Neural cell (in vitro differentiated cells): ENCODE results near the gene RUFY4. TPM values are rescaled to one million over a fixed set of nuclear protein-coding genes. Genes with fewer than 3 reads are reported as not detected.

Experiments
- H2AFZ ChIP-seq: fragments of 200-600, 300-800 bp; sonication (generic), shearing (Covaris generic); 2 replicates; pipeline ENCODE4 v1.6.0; 2014; ENCODE audit warnings: low read depth, mild to moderate bottlenecking, antibody characterized with exemption, low read length, moderate library complexity
- H3F3A ChIP-seq: fragments of 200-600 bp; shearing (Covaris generic); 2 replicates; pipeline ENCODE4 v1.6.1; 2016; ENCODE audit warnings: mild to moderate bottlenecking, moderate library complexity, mixed read lengths, antibody characterized with exemption, low read length; ENCODE audit not compliant: insufficient read depth, poor library complexity, severe bottlenecking
- H3K27ac ChIP-seq: fragments of 200-600, 300-800 bp; sonication (generic), shearing (Covaris generic); 2 replicates; pipeline ENCODE4 v1.5.1; 2014; ENCODE audit warnings: mild to moderate bottlenecking, low read length, moderate library complexity
- H3K27me3 ChIP-seq: fragments of 300-800, 200-600 bp; sonication (generic), shearing (Covaris generic); 2 replicates; pipeline ENCODE4 v1.6.0; 2014; ENCODE audit warnings: mild to moderate bottlenecking, low read depth, low read length, moderate library complexity; ENCODE audit not compliant: insufficient read depth
- H3K36me3 ChIP-seq: fragments of 300-800, 200-600 bp; sonication (generic), shearing (Covaris generic); 2 replicates; pipeline ENCODE4 v1.5.1; 2014; ENCODE audit warnings: mild to moderate bottlenecking, antibody characterized with exemption, low read length, moderate library complexity; ENCODE audit not compliant: insufficient read depth
- H3K4me2 ChIP-seq: fragments of 300-800, 200-600 bp; sonication (generic), shearing (Covaris generic); 2 replicates; pipeline ENCODE4 v1.6.0; 2014; ENCODE audit warnings: mild to moderate bottlenecking, low read length
- H3K4me3 ChIP-seq: fragments of 300-800, 200-600 bp; sonication (generic), shearing (Covaris generic); 2 replicates; pipeline ENCODE4 v1.5.1; 2014; ENCODE audit warnings: mild to moderate bottlenecking, low read length, moderate library complexity
- H3K79me2 ChIP-seq: fragments of 200-600 bp; shearing (Covaris generic); replicated peaks from 2 replicates; pipeline ENCODE4 v1.6.0; 2014; ENCODE audit warnings: mild to moderate bottlenecking, low read length, moderate library complexity; ENCODE audit not compliant: insufficient read depth
- H3K9ac ChIP-seq: fragments of 300-800, 200-600 bp; sonication (generic), shearing (Covaris generic); 2 replicates; pipeline ENCODE4 v1.6.1; 2016; ENCODE audit warnings: mild to moderate bottlenecking, low read length, mixed read lengths
- H3K9me2 ChIP-seq: fragments of 200-600 bp; shearing (Covaris generic); 2 replicates; pipeline ENCODE4 v1.6.1; 2016; ENCODE audit warnings: mild to moderate bottlenecking, low read length, mixed read lengths; ENCODE audit not compliant: insufficient read depth
- H3K9me3 ChIP-seq: fragments of 200-600, 300-800 bp; sonication (generic), shearing (Covaris generic); 2 replicates; pipeline ENCODE4 v1.6.1; 2016; ENCODE audit warnings: mild to moderate bottlenecking, mixed run types, low read length, moderate library complexity, mixed read lengths
- H4K20me1 ChIP-seq: fragments of 200-600 bp; shearing (Covaris generic); 2 replicates; pipeline ENCODE4 v1.6.1; 2016; ENCODE audit warnings: mild to moderate bottlenecking, mixed run types; ENCODE audit not compliant: insufficient read depth
- EP300 ChIP-seq: fragments of 450-650 bp; conservative IDR thresholded peaks from 2 replicates; pipeline ENCODE4 v1.6.1; 2014; ENCODE audit warnings: antibody characterized with exemption, mild to moderate bottlenecking, moderate library complexity; ENCODE audit not compliant: poor library complexity, severe bottlenecking
- EZH2 ChIP-seq: fragments of 200-600, 300-800 bp; shearing (Covaris generic), sonication (generic); IDR thresholded peaks from 2 replicates; pipeline ENCODE4 v1.6.1; 2014; ENCODE audit warnings: antibody characterized with exemption, low read length, borderline replicate concordance, mild to moderate bottlenecking; ENCODE audit not compliant: insufficient read depth, poor library complexity, severe bottlenecking
- MXI1 ChIP-seq: fragments of 450-650 bp; conservative IDR thresholded peaks from 2 replicates; pipeline ENCODE4 v1.6.1; 2014; ENCODE audit warnings: antibody characterized with exemption, mild to moderate bottlenecking; ENCODE audit not compliant: poor library complexity, severe bottlenecking
- POLR2AphosphoS5 ChIP-seq: IDR thresholded peaks from 2 replicates; pipeline ENCODE4 v1.6.1; 2012
- RAD21 ChIP-seq: fragments of 450-650 bp; conservative IDR thresholded peaks from 2 replicates; pipeline ENCODE4 v1.6.1; 2014; ENCODE audit warnings: antibody characterized with exemption, mild to moderate bottlenecking, moderate library complexity
- SMC3 ChIP-seq: fragments of 450-650 bp; conservative IDR thresholded peaks from 2 replicates; pipeline ENCODE4 v1.6.1; 2014; ENCODE audit warnings: antibody characterized with exemption, mild to moderate bottlenecking, moderate library complexity; ENCODE audit not compliant: poor library complexity
- TAF1 ChIP-seq: IDR thresholded peaks from 2 replicates; pipeline ENCODE4 v1.6.1; 2012; ENCODE audit warnings: low read depth
- polyA plus RNA-seq: library from polyadenylated mRNA; depleted of rRNA; stranded (reverse); fragments of >200 nt; gene quantifications from 2 replicates; pipeline ENCODE4 v1.2.3, GENCODE V29; 2014
- TF ChIP-seq, protein P1 (sequence below): fragments of 450-650 bp; IDR thresholded peaks from 2 replicates; pipeline ENCODE4 v1.5.1; 2014; ENCODE audit warnings: antibody characterized with exemption, mild to moderate bottlenecking, moderate library complexity; ENCODE audit not compliant: poor library complexity, severe bottlenecking
- TF ChIP-seq, protein P2 (sequence below): IDR thresholded peaks from 2 replicates; pipeline ENCODE4 v1.6.1; 2012; ENCODE audit warnings: borderline replicate concordance

RUFY4 gene
- polyA plus RNA-seq, 1 donor from 2014 or later = not detected

DNA sequence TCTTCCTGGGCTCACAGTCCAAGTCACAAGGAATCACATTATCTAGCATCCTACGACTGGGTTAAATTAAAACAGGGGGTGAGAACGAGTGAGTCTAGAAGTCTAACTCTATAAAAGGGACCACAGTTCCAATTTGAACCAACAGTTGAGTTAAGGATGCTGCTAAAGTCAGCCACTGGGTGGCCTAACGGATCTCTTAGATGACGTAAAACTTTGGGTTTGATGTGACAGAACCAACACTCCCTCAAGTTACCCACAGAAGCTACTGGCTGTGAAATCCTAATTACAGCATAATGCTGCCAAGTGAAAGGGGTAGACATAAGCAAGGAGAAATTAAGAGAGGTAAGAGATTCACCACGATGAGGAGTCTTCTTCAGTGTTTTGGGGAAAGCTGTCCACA, 32.7 kb upstream of the RUFY4 start:
- no peaks in the 10 kb centered on the region for H3K36me3 ChIP-seq
- no peak overlapping the region for H3K9ac ChIP-seq
- H3K27me3 ChIP-seq = peaks cover 19% of the 10 kb centered on the region
- no peaks in the 10 kb centered on the region for H3F3A ChIP-seq
- H3K9me3 ChIP-seq = no peaks in the 10 kb centered on the region
- no peak overlapping the region for H3K4me3 ChIP-seq
- TF ChIP-seq MXI1 = no peak
- no peak for TF ChIP-seq RAD21
- TF ChIP-seq POLR2AphosphoS5 = no peak
- TF ChIP-seq EP300 = no peak
- no peak for TF ChIP-seq EZH2
- TF ChIP-seq, protein P1, sequence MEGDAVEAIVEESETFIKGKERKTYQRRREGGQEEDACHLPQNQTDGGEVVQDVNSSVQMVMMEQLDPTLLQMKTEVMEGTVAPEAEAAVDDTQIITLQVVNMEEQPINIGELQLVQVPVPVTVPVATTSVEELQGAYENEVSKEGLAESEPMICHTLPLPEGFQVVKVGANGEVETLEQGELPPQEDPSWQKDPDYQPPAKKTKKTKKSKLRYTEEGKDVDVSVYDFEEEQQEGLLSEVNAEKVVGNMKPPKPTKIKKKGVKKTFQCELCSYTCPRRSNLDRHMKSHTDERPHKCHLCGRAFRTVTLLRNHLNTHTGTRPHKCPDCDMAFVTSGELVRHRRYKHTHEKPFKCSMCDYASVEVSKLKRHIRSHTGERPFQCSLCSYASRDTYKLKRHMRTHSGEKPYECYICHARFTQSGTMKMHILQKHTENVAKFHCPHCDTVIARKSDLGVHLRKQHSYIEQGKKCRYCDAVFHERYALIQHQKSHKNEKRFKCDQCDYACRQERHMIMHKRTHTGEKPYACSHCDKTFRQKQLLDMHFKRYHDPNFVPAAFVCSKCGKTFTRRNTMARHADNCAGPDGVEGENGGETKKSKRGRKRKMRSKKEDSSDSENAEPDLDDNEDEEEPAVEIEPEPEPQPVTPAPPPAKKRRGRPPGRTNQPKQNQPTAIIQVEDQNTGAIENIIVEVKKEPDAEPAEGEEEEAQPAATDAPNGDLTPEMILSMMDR = no peak
- no peak for TF ChIP-seq TAF1
- no peak for TF ChIP-seq SMC3
- TF ChIP-seq, protein P2, sequence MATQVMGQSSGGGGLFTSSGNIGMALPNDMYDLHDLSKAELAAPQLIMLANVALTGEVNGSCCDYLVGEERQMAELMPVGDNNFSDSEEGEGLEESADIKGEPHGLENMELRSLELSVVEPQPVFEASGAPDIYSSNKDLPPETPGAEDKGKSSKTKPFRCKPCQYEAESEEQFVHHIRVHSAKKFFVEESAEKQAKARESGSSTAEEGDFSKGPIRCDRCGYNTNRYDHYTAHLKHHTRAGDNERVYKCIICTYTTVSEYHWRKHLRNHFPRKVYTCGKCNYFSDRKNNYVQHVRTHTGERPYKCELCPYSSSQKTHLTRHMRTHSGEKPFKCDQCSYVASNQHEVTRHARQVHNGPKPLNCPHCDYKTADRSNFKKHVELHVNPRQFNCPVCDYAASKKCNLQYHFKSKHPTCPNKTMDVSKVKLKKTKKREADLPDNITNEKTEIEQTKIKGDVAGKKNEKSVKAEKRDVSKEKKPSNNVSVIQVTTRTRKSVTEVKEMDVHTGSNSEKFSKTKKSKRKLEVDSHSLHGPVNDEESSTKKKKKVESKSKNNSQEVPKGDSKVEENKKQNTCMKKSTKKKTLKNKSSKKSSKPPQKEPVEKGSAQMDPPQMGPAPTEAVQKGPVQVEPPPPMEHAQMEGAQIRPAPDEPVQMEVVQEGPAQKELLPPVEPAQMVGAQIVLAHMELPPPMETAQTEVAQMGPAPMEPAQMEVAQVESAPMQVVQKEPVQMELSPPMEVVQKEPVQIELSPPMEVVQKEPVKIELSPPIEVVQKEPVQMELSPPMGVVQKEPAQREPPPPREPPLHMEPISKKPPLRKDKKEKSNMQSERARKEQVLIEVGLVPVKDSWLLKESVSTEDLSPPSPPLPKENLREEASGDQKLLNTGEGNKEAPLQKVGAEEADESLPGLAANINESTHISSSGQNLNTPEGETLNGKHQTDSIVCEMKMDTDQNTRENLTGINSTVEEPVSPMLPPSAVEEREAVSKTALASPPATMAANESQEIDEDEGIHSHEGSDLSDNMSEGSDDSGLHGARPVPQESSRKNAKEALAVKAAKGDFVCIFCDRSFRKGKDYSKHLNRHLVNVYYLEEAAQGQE = no peak
- H4K20me1 ChIP-seq = no peaks in the 10 kb centered on the region
- no peaks in the 10 kb centered on the region for H3K9me2 ChIP-seq
- H3K4me2 ChIP-seq = no peak overlapping the region
- H3K27ac ChIP-seq = no peak overlapping the region
- no peak overlapping the region for H2AFZ ChIP-seq
- no peaks in the 10 kb centered on the region for H3K79me2 ChIP-seq

DNA sequence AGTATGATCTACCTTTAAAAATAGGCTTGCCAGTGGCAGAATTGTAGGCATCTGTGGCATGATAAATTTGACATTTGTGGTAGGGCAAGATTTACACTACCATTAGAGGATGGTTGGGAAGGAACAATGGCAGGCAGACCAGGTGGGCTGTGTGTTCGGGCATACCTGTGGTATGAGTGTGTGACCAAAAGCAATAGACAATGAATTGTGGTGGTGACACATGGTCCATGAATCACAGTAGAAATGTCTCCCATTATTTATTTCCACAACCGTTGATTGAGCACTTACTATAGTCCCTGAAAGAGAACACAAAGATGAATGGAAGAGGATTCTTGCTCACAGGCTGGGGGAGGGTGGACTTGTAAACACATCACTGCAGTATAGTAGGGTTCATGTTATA, 29.9 kb upstream of the RUFY4 start:
- Histone ChIP-seq H3K27ac (no peak overlapping the region), H3K79me2 (no peaks in the 10 kb centered on the region), H3K4me3 (no peak overlapping the region), H3K9ac (no peak overlapping the region), H3K9me2 (no peaks in the 10 kb centered on the region), H3K36me3 (no peaks in the 10 kb centered on the region), H3K4me2 (no peak overlapping the region), H4K20me1 (no peaks in the 10 kb centered on the region), H3K9me3 (no peaks in the 10 kb centered on the region), H3K27me3 (peaks cover 5% of the 10 kb centered on the region), H3F3A (no peaks in the 10 kb centered on the region), H2AFZ (no peak overlapping the region)
- no peak for TF ChIP-seq TAF1
- TF ChIP-seq, protein P2 = no peak
- no peak for TF ChIP-seq POLR2AphosphoS5
- TF ChIP-seq EP300 = no peak
- TF ChIP-seq, protein P1 = no peak
- TF ChIP-seq RAD21 = no peak
- TF ChIP-seq MXI1 = no peak
- no peak for TF ChIP-seq SMC3
